Right lobe of liver (tissue), 6 donors: ENCODE results near the gene PDE6B. TPM values are rescaled to one million over a fixed set of nuclear protein-coding genes. Genes with fewer than 3 reads are reported as not detected.
A peak's percentile ranks its signal among the peaks of the same experiment; 100 is the strongest.
"Not testable (repeated sequence)": the region's sequence is repeated elsewhere in the genome, so short reads cannot be mapped to it uniquely, and the experiment has no call there.

Experiments
- ATAC-seq, 4 donors: fragments of 200-7000 bp; cut with Tn5 transposase; one replicate each; pipeline ENCODE4 v1.9.1; 2020; ENCODE audit warnings: mild to moderate bottlenecking in 4 of 4, moderate library complexity in 4 of 4
- DNase-seq, 3 donors: peaks; one replicate each; pipeline ENCODE4 v3.0.0-alpha.2; 2020
- H3K27ac ChIP-seq, 3 donors: fragments of 200-600 bp; one replicate each; pipeline ENCODE4 v1.8.0; 2022
- H3K27me3 ChIP-seq, 2 donors: fragments of 200-600 bp; one replicate each; pipeline ENCODE4 v1.8.0; 2022
- H3K36me3 ChIP-seq, 4 donors: fragments of 200-600 bp; sonication (generic) in 1 of 4; one replicate each; pipeline versions ENCODE4 v1.5.1 to v1.8.0; 2017 to 2022; ENCODE audit warnings: control low read depth in 1 of 4
- H3K4me1 ChIP-seq, 4 donors: fragments of 200-600 bp; sonication (generic) in 1 of 4; one replicate each; pipeline versions ENCODE4 v1.5.1 to v1.8.0; 2017 to 2022; ENCODE audit warnings: control low read depth in 1 of 4
- H3K4me3 ChIP-seq, 3 donors: fragments of 200-600 bp; one replicate each; pipeline ENCODE4 v1.8.0; 2022
- H3K9me3 ChIP-seq, 4 donors: fragments of 200-600 bp; sonication (generic) in 1 of 4; one replicate each; pipeline versions ENCODE4 v1.5.1 to v1.8.0; 2017 to 2022; ENCODE audit warnings: control low read depth in 1 of 4
- CTCF ChIP-seq, 4 donors: fragments of 200-600 bp in 3 of 4; fragments of 450-650 bp in 1 of 4; IDR thresholded peaks; one replicate each; pipeline versions ENCODE4 v1.5.1 to v1.8.0; 2016 to 2022; ENCODE audit warnings: antibody characterized with exemption in 4 of 4, mild to moderate bottlenecking in 2 of 4
- POLR2A ChIP-seq: fragments of 450-650 bp; IDR thresholded peaks from one replicate; pipeline ENCODE4 v1.6.1; 2017; ENCODE audit warnings: antibody characterized with exemption, mild to moderate bottlenecking
- WGBS: methylation state at CpG from one replicate; pipeline ENCODE4 v1.1.6; 2018; ENCODE audit warnings: low coverage, low lambda C conversion rate; ENCODE audit not compliant: insufficient coverage; ENCODE audit errors: missing lambda C conversion rate; 5-methylcytosine and 5-hydroxymethylcytosine counted together
- intact Hi-C, 2 donors: fragments of 100-400 bp; cut with DNase I; formaldehyde crosslinking; loops; one replicate each; pipeline versions ENCODE4 v1.11.2 to v1.14.1; 2022
- total RNA-seq, 6 experiments: library from RNA; depleted of rRNA in 2 of 6; stranded (reverse); fragments of >200 nt in 2 of 6; fragmentation: NEBNext Ultra II Directional in 3 of 6; extraction: Animal tissue kit (Norgen Biotek cat#: 25700) in 3 of 6; gene quantifications; one replicate each; pipeline versions ENCODE4 v1.1.0 to v1.2.4, GENCODE V29; 2016 to 2023
- donor health status: DM: no; HTN: yes; CAD: no.
- donor health status: DM: no; HTN: no; CAD: no.
- donor health status: DM: no; HTN: no; CAD: no.
- donor health status: DM: no; HTN: yes; CAD: no.
- donor health status: DM: no; HTN: yes; CAD: no.

PDE6B gene
- total RNA-seq, 6 experiments from 2014 or later, result 0.24 to 1.9 (median 0.76) TPM; not detected in 1

GRCh38 chr4:634599-634985 is 9.2 kb downstream of the PDE6B start:
- no peaks in the 10 kb centered on the region for H3K36me3 ChIP-seq
- no peaks in the 10 kb centered on the region for H3K4me1 ChIP-seq
- TF ChIP-seq POLR2A, result no peak
- no peak for TF ChIP-seq CTCF (IDR thresholded peaks at IDR 0.05)
- DNase-seq, result peak in 2 of 3 donors; percentile 5 to 35
- H3K27ac ChIP-seq, result no peak overlapping the region
- no peak for ATAC-seq
- no peaks in the 10 kb centered on the region for H3K27me3 ChIP-seq
- WGBS, result no CpG with 5 or more reads among the region's 23 CpGs
- H3K4me3 ChIP-seq, result no peak overlapping the region
- no peaks in the 10 kb centered on the region for H3K9me3 ChIP-seq
- intact Hi-C loops, result no loop called here

DNA sequence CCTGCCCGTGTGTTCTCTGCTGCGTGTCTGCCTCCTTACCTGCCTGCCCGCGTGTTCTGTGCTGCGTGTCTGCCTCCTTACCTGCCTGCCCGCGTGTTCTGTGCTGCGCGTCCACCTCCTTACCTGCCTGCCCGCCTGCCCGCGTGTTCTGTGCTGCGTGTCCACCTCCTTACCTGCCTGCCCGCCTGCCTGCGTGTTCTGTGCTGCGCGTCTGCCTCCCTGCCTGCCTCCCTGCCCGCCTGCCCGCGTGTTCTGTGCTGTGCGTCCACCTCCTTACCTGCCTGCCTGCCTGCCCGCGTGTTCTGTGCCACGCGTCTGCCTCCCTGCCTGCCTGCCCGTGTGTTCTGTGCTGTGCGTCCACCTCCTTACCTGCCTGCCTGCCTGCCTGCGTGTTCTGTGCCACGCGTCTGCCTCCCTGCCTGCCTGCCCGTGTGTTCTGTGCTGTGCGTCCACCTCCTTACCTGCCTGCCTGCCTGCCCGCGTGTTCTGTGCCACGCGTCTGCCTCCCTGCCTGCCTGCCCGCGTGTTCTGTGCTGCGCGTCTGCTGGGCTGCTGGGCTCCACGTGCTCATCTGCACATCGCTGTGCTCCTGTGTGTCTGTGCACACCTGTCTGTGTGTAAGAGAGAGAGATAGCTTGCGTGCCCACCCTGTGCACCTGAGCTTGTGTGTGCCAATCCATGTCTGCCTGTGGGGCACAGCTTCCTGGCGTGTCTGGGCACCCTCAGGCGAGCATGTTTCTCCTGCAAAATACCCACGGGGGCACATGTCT is 9.9 kb downstream of the PDE6B start:
- H3K36me3 ChIP-seq, H3K4me3 ChIP-seq, H3K4me1 ChIP-seq, H3K27ac ChIP-seq, intact Hi-C loops, ATAC-seq, H3K9me3 ChIP-seq, H3K27me3 ChIP-seq: not testable (repeated sequence)
- WGBS, result 85% methylated on average over 10 of the region's 46 CpGs
- DNase-seq, result peak in 2 of 3 donors; percentile 4 to 25

- Histone ChIP-seq H3K4me3 (no peak overlapping the region), H3K4me1 (no peaks in the 10 kb centered on the region), H3K27me3 (no peaks in the 10 kb centered on the region), H3K36me3 (no peaks in the 10 kb centered on the region), H3K9me3 (no peaks in the 10 kb centered on the region), H3K27ac (no peak overlapping the region)
- TF ChIP-seq CTCF (IDR thresholded peaks at IDR 0.05) (no peak), POLR2A (no peak)
- WGBS, result 69% methylated on average over 19 of the region's 22 CpGs
- intact Hi-C loops, result no loop called here
- ATAC-seq (peak in 2 of 4 donors; percentile 16 to 25), DNase-seq (peak in 2 of 3 donors; percentile 14 to 39)
These were observed 10.7 kb downstream of the PDE6B start for GRCh38 chr4:635851-636627.

DNA sequence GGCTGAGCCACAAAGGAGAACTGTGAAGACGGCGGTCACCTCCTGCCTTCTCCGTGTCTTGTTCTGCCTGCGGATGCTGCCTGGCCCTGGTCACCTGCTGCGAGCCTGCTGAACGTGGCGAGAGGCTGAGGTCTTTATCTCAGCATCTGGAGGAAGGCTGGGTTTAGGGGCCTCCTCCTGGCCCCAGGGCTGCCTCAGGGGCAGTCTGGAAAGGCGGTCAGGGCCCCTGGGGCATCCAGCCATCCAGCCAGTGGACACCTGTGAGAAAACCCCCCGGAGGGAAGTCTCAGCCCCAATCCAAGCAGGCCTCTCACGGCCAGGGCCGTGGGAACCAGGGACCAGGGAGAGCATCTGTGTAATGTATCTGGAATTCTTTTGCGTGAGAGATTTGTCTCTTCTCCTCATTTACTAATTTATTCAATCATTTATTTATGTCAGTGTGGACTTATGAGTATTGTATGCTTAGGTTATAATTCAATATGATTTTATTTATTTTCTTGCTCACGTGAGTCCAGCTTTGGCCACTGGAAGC is 11.3 kb downstream of the PDE6B start:
- DNase-seq (peak in 2 of 3 donors; percentile 7 to 25), ATAC-seq (peak in 1 of 4 donors; percentile 6)
- TF ChIP-seq CTCF (IDR thresholded peaks at IDR 0.05) (no peak), POLR2A (no peak)
- intact Hi-C loops, result no loop called here
- no peak overlapping the region for H3K4me3 ChIP-seq
- no peaks in the 10 kb centered on the region for H3K9me3 ChIP-seq
- H3K27me3 ChIP-seq, result no peaks in the 10 kb centered on the region
- 37% methylated on average over 6 of the region's 13 CpGs for WGBS
- H3K36me3 ChIP-seq, result no peaks in the 10 kb centered on the region
- no peak overlapping the region for H3K27ac ChIP-seq
- no peaks in the 10 kb centered on the region for H3K4me1 ChIP-seq
